ENCODE data around the gene DGKQ.

The DGKQ gene

GRCh38 chr4:910366-911091 lies 62.8 kb downstream of the DGKQ start:
- DNase-seq = no peak

- DNase-seq = no peak
These were observed 63.5 kb downstream of the DGKQ start for GRCh38 chr4:909821-910220.

GRCh38 chr4:909131-909571 lies 64.2 kb downstream of the DGKQ start:
- DNase-seq = no peak
